ENCODE measurements around the gene COPZ1. TPM values are rescaled to one million over a fixed set of nuclear protein-coding genes. Genes with fewer than 3 reads are reported as not detected.

Gene COPZ1
- total RNA-seq, 1 donor = 104 TPM

- Histone ChIP-seq H3K4me3 (ENCODE audit: insufficient read depth, low read length) (peak overlapping the region; percentile 88), H3K36me3 (ENCODE audit: insufficient read depth, low read length) (no peaks in the 10 kb centered on the region), H3K79me2 (ENCODE audit: insufficient read depth, low read length) (no peaks in the 10 kb centered on the region), H2AFZ (ENCODE audit: low read length) (peak overlapping the region; percentile 90), H3K9me3 (ENCODE audit: low read depth, low read length) (no peaks in the 10 kb centered on the region), H3K27me3 (ENCODE audit: insufficient read depth, low read length) (no peaks in the 10 kb centered on the region), H3K27ac (ENCODE audit: low read depth, low read length) (peak overlapping the region; percentile 97), H3K4me2 (ENCODE audit: insufficient read depth, low read length) (peak overlapping the region; percentile 90), H4K20me1 (ENCODE audit: insufficient read depth, low read length) (no peaks in the 10 kb centered on the region), H3K4me1 (ENCODE audit: insufficient read depth, low read length) (peaks cover 28% of the 10 kb centered on the region)
- peak; percentile 85 for DNase-seq (ENCODE audit: insufficient read length, low spot score, missing footprints)
- TF ChIP-seq, protein P1, sequence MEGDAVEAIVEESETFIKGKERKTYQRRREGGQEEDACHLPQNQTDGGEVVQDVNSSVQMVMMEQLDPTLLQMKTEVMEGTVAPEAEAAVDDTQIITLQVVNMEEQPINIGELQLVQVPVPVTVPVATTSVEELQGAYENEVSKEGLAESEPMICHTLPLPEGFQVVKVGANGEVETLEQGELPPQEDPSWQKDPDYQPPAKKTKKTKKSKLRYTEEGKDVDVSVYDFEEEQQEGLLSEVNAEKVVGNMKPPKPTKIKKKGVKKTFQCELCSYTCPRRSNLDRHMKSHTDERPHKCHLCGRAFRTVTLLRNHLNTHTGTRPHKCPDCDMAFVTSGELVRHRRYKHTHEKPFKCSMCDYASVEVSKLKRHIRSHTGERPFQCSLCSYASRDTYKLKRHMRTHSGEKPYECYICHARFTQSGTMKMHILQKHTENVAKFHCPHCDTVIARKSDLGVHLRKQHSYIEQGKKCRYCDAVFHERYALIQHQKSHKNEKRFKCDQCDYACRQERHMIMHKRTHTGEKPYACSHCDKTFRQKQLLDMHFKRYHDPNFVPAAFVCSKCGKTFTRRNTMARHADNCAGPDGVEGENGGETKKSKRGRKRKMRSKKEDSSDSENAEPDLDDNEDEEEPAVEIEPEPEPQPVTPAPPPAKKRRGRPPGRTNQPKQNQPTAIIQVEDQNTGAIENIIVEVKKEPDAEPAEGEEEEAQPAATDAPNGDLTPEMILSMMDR (IDR thresholded peaks at IDR 0.05; ENCODE audit: extremely low read depth, low read depth, low read length) = no peak
Measured at GRCh38 chr12:54358191-54358944, 33.4 kb downstream of the COPZ1 start.

DNA sequence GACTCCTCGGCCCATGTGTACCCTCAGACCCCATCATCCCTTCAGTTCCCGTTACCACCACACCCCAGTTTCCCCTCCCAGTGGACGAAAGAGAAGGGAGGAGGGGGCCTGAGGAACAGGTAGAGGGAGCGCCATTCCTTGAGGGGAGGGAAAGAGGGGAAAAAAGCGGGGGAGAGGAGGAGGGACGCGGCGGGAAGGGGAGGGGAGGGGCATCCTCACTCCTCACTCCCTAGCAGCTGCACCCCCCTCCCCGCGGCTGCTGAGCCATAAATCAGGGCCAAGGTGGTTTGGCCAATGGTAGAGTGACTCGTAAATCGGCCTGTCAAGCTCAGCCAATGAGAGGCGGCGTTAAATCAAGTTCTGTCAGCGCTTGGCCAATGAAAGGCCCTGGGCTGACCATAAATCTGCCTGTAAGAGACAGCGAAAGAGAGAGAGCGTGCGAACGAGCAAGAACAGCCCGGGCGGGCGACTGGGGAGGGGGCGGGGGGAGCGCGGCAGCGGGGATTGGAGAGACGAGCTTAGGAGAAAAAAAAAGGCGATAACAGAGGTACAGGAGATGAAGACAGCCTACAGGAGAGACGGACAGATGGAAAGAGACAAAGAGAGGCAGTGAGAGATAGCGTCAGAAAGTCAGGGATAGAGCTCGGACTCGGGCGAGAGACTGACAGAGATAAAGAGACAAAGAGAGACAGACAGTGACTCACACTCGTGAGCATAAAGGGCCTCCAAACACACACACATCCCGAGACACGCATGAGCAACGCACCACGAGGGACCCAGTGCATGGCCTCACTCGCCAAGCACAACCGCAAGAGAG lies 34.2 kb downstream of the COPZ1 start:
- Histone ChIP-seq H3K9me3 (ENCODE audit: low read depth, low read length) (no peaks in the 10 kb centered on the region), H3K4me2 (ENCODE audit: insufficient read depth, low read length) (peak overlapping the region; percentile 90), H3K4me3 (ENCODE audit: insufficient read depth, low read length) (peak overlapping the region; percentile 88), H3K79me2 (ENCODE audit: insufficient read depth, low read length) (no peaks in the 10 kb centered on the region), H4K20me1 (ENCODE audit: insufficient read depth, low read length) (no peaks in the 10 kb centered on the region), H3K4me1 (ENCODE audit: insufficient read depth, low read length) (peaks cover 28% of the 10 kb centered on the region), H3K36me3 (ENCODE audit: insufficient read depth, low read length) (no peaks in the 10 kb centered on the region), H2AFZ (ENCODE audit: low read length) (peak overlapping the region; percentile 90), H3K27me3 (ENCODE audit: insufficient read depth, low read length) (no peaks in the 10 kb centered on the region), H3K27ac (ENCODE audit: low read depth, low read length) (peak overlapping the region; percentile 97)
- TF ChIP-seq, protein P1 (IDR thresholded peaks at IDR 0.05; ENCODE audit: extremely low read depth, low read depth, low read length) = no peak
- DNase-seq (ENCODE audit: insufficient read length, low spot score, missing footprints) = peak; percentile 97

DNA sequence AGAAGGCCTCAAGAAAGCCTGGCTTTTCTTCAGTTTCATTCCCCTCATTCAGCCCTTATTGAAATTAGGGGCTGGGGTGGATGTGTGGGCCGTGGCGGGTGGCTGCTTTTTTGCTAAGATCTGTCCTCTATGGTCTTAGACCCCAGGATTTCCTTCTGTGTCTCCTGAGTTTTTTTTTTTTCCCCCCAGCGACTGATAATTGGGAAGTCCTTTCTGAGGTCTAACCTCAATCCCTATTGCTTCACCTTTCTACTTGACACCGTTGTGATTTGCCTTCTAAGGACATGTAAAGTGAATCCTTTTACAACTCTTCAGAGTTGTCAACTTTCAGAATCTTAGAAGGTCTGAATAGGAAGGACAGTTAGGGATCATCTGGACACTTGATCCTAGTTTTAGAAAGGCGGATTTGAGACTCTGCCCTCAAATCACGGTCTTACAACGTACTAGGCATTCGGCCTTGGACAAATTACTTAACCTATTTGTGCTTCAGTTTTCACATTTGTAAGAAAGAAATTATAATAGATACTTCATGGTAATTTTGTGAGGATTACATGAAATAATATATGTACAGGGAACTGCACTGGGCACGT lies 34.9 kb downstream of the COPZ1 start:
- H3K9me3 ChIP-seq (ENCODE audit: low read depth, low read length) = no peaks in the 10 kb centered on the region
- peak; percentile 66 for DNase-seq (ENCODE audit: insufficient read length, low spot score, missing footprints)
- H4K20me1 ChIP-seq (ENCODE audit: insufficient read depth, low read length) = no peaks in the 10 kb centered on the region
- no peaks in the 10 kb centered on the region for H3K36me3 ChIP-seq (ENCODE audit: insufficient read depth, low read length)
- H3K4me2 ChIP-seq (ENCODE audit: insufficient read depth, low read length) = peak overlapping the region; percentile 90
- no peaks in the 10 kb centered on the region for H3K79me2 ChIP-seq (ENCODE audit: insufficient read depth, low read length)
- H2AFZ ChIP-seq (ENCODE audit: low read length) = peak overlapping the region; percentile 73
- peak overlapping the region; percentile 97 for H3K27ac ChIP-seq (ENCODE audit: low read depth, low read length)
- peaks cover 28% of the 10 kb centered on the region for H3K4me1 ChIP-seq (ENCODE audit: insufficient read depth, low read length)
- H3K27me3 ChIP-seq (ENCODE audit: insufficient read depth, low read length) = no peaks in the 10 kb centered on the region
- TF ChIP-seq, protein P1 (IDR thresholded peaks at IDR 0.05; ENCODE audit: extremely low read depth, low read depth, low read length) = no peak
- H3K4me3 ChIP-seq (ENCODE audit: insufficient read depth, low read length) = peak overlapping the region; percentile 88

Measured in osteoblast (primary cell).